Activated CD8-positive, alpha-beta memory T cell treated with anti-CD3 and anti-CD28 coated beads for 36 hours (primary cell): ENCODE data around the gene OR2S2. TPM values are rescaled to one million over a fixed set of nuclear protein-coding genes. Genes with fewer than 3 reads are reported as not detected.
"Not testable (repeated sequence)": the region's sequence is repeated elsewhere in the genome, so short reads cannot be mapped to it uniquely, and the experiment has no call there.

Experiments
- CTCF ChIA-PET: fragments of 350-600 bp; sonication (Branson Sonifier 250); formaldehyde crosslinking; loops from one replicate; lab custom pipeline; 2021; ENCODE audit warnings: antibody characterized with exemption; lab: Charles Lee
- POLR2A ChIA-PET: fragments of 350-600 bp; sonication (Branson Sonifier 250); formaldehyde crosslinking; loops from one replicate; lab custom pipeline; 2021; ENCODE audit warnings: antibody characterized with exemption; lab: Charles Lee
- total RNA-seq, 2 experiments: library from RNA; stranded (reverse); gene quantifications; one replicate each; pipeline ENCODE4 v1.2.3, GENCODE V29; 2021

Gene OR2S2
- total RNA-seq = not detected

- CTCF ChIA-PET = interaction anchor here (3.8 kb wide), 1 partner anchor 65 kb away, joined by 26 read pairs; no protein-coding TSS in a partner anchor
- POLR2A ChIA-PET = no interaction called here
These were observed at the start of gene OR2S2 for GRCh38 chr9:35958104-35958837. OR2S2 (minus strand) TSS chr9:35958154; CDS start chr9:35958098, 56 bp downstream.

GRCh38 chr9:36007316-36007708 is 49.4 kb upstream of the OR2S2 start:
- CTCF ChIA-PET = interaction anchor here (0.9 to 2.2 kb wide), 8 partner anchors 12 to 171 kb away, joined by 3 to 9 read pairs (median 4); no protein-coding TSS in a partner anchor

GRCh38 chr9:36006549-36007315 is 48.8 kb upstream of the OR2S2 start:
- POLR2A ChIA-PET = no interaction called here
- CTCF ChIA-PET = interaction anchor here (0.9 to 2.2 kb wide), 6 partner anchors 13 to 171 kb away, joined by 3 to 9 read pairs (median 4); no protein-coding TSS in a partner anchor

More at GRCh38 chr9:36007316-36007708, 49.4 kb upstream of the OR2S2 start:
- POLR2A ChIA-PET = no interaction called here

- ChIA-PET POLR2A (no interaction called here), CTCF (no interaction called here)
These were observed 47.9 kb upstream of the OR2S2 start for GRCh38 chr9:36005891-36006290.

GRCh38 chr9:35998333-35998732 is 40.4 kb upstream of the OR2S2 start:
- CTCF ChIA-PET = no interaction called here
- POLR2A ChIA-PET = no interaction called here

- CTCF ChIA-PET, POLR2A ChIA-PET: not testable (repeated sequence)
These were observed 39.1 kb upstream of the OR2S2 start for GRCh38 chr9:35997016-35997415.

GRCh38 chr9:35996358-35996970 is 38.5 kb upstream of the OR2S2 start:
- CTCF ChIA-PET = no interaction called here
- POLR2A ChIA-PET = no interaction called here

GRCh38 chr9:35994959-35995358 is 37.0 kb upstream of the OR2S2 start:
- ChIA-PET CTCF (interaction anchor here (1.3 kb wide), 1 partner anchor 13 kb away, joined by 5 read pairs; no protein-coding TSS in a partner anchor), POLR2A (interaction anchor here (0.7 kb wide), 1 partner anchor 18 kb away, joined by 12 read pairs; no protein-coding TSS in a partner anchor)

GRCh38 chr9:35993976-35994720 is 36.2 kb upstream of the OR2S2 start:
- CTCF ChIA-PET = interaction anchor here (1.3 kb wide), 1 partner anchor 14 kb away, joined by 5 read pairs; no protein-coding TSS in a partner anchor
- POLR2A ChIA-PET = interaction anchor here (0.7 kb wide), 1 partner anchor 18 kb away, joined by 12 read pairs; no protein-coding TSS in a partner anchor

GRCh38 chr9:35993136-35993535 is 35.2 kb upstream of the OR2S2 start:
- POLR2A ChIA-PET, CTCF ChIA-PET: not testable (repeated sequence)

GRCh38 chr9:35990155-35990554 is 32.2 kb upstream of the OR2S2 start:
- POLR2A ChIA-PET = no interaction called here
- CTCF ChIA-PET = no interaction called here

- CTCF ChIA-PET = interaction anchor here (0.6 kb wide), 1 partner anchor 566 kb away, joined by 3 read pairs; no protein-coding TSS in a partner anchor
- POLR2A ChIA-PET = no interaction called here
These were observed 26.1 kb upstream of the OR2S2 start for GRCh38 chr9:35984021-35984420.

- ChIA-PET CTCF (no interaction called here), POLR2A (no interaction called here)
These were observed 23.7 kb upstream of the OR2S2 start for GRCh38 chr9:35981699-35982098.

GRCh38 chr9:35980289-35981011 is 22.5 kb upstream of the OR2S2 start:
- ChIA-PET POLR2A (no interaction called here), CTCF (no interaction called here)

GRCh38 chr9:35978792-35979191 is 20.8 kb upstream of the OR2S2 start:
- POLR2A ChIA-PET = no interaction called here
- CTCF ChIA-PET = no interaction called here

- POLR2A ChIA-PET = interaction anchor here (0.6 kb wide), 2 partner anchors 18 to 309 kb away, joined by 7 to 12 read pairs; no protein-coding TSS in a partner anchor
- CTCF ChIA-PET = no interaction called here
These were observed 18.8 kb upstream of the OR2S2 start for GRCh38 chr9:35976726-35977125.

GRCh38 chr9:35974800-35975199 is 16.8 kb upstream of the OR2S2 start:
- CTCF ChIA-PET = no interaction called here
- POLR2A ChIA-PET = no interaction called here

GRCh38 chr9:35972093-35972492 is 14.1 kb upstream of the OR2S2 start:
- CTCF ChIA-PET = interaction anchor here (0.9 kb wide), 1 partner anchor 26 kb away, joined by 4 read pairs; no protein-coding TSS in a partner anchor
- POLR2A ChIA-PET = no interaction called here
